GM21360 (cell line): ENCODE measurements around the gene LENG8.
"Not testable (repeated sequence)": the region's sequence is repeated elsewhere in the genome, so short reads cannot be mapped to it uniquely, and the experiment has no call there.

Experiments used
- ATAC-seq: cut with Tn5 transposase; IDR thresholded peaks from one replicate; pipeline ENCODE4 v1.9.1; 2021; ENCODE audit warnings: mild to moderate bottlenecking, moderate library complexity; ENCODE audit not compliant: unreplicated experiment

The LENG8 gene

GRCh38 chr19:54509200-54509940, 60.4 kb downstream of the LENG8 start:
- not testable (repeated sequence) for ATAC-seq
